Measurements from ENCODE around the gene FNIP2.
"Not testable (repeated sequence)": the region's sequence is repeated elsewhere in the genome, so short reads cannot be mapped to it uniquely, and the experiment has no call there.

Gene FNIP2

GRCh38 chr4:158808399-158808798 lies 39.6 kb downstream of the FNIP2 start:
- H3K9me3 ChIP-seq (ENCODE audit: control insufficient read depth in 2 of 2, low read length in 2 of 2), result no peaks in the 10 kb centered on the region
- no peak overlapping the region for H3K27ac ChIP-seq (ENCODE audit: low read length)
- no peak overlapping the region for H3K9ac ChIP-seq (ENCODE audit: low read length in 2 of 2)
- H3K36me3 ChIP-seq (ENCODE audit: control insufficient read depth in 2 of 2, insufficient read depth in 2 of 2, low read length in 2 of 2), result no peaks in the 10 kb centered on the region
- H3K4me1 ChIP-seq (ENCODE audit: control insufficient read depth, insufficient read depth, low read length), result peaks cover 27% of the 10 kb centered on the region
- no peaks in the 10 kb centered on the region for H3K27me3 ChIP-seq (ENCODE audit: control insufficient read depth in 1 of 2, insufficient read depth in 2 of 2, low read length in 2 of 2)
- H3K4me3 ChIP-seq (ENCODE audit: low read length in 2 of 2), result no peak overlapping the region

GRCh38 chr4:158809208-158809607 lies 40.4 kb downstream of the FNIP2 start:
- not testable (repeated sequence) for H3K27me3 ChIP-seq (ENCODE audit: control insufficient read depth in 1 of 2, insufficient read depth in 2 of 2, low read length in 2 of 2); H3K4me3 ChIP-seq (ENCODE audit: low read length in 2 of 2)
- peaks cover 27% of the 10 kb centered on the region for H3K4me1 ChIP-seq (ENCODE audit: control insufficient read depth, insufficient read depth, low read length)

DNA sequence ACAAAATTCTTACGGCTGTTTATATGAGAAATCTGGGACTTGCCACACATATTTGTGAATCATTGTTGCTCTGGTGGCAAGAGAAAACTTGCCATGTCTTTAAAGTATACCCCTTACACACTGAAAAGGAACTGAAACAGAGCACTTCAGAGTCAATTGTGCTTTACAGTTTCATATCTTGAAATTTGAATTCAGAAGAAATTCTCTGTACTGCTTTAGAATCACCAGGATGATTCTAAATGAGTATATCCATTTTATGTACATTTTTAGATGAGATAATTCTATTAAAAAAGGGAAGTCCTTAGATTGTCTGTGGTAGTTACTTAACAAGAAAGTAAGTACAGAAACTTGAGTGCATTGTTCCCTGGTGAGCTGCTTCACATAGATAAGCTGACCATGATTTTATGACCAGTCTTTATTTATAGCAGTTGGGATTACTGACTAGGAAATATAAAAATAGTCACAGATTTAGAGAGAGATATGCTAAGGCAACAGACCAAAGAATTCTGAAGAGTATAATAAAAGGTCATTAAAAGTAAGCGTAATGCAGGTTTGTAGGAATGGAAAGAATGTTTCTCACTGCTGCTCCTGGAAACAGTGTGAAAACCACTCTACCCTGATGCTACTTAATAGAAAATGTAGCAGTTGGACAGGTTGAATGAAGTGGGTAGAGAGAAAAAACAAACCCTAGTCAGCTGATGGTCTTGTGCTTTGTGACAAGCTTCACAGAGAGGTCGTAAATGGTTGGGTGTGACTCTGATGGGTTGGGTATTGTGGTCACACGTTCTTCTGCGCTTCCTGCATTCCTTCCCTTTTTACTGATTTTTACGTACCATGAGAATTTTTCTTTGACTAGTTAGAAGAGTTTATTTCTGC lies 41.0 kb downstream of the FNIP2 start:
- Histone ChIP-seq H3K4me1 (ENCODE audit: control insufficient read depth, insufficient read depth, low read length) (peaks cover 27% of the 10 kb centered on the region), H3K27ac (ENCODE audit: low read length) (peak overlapping the region; percentile 37), H3K36me3 (ENCODE audit: control insufficient read depth in 2 of 2, insufficient read depth in 2 of 2, low read length in 2 of 2) (no peaks in the 10 kb centered on the region), H3K9me3 (ENCODE audit: control insufficient read depth in 2 of 2, low read length in 2 of 2) (no peaks in the 10 kb centered on the region), H3K9ac (ENCODE audit: low read length in 2 of 2) (peak overlapping the region in 1 of 2 donors; percentile 1), H3K27me3 (ENCODE audit: control insufficient read depth in 1 of 2, insufficient read depth in 2 of 2, low read length in 2 of 2) (no peaks in the 10 kb centered on the region), H3K4me3 (ENCODE audit: low read length in 2 of 2) (peak overlapping the region in 1 of 2 donors; percentile 10)

More at GRCh38 chr4:158809208-158809607, 40.4 kb downstream of the FNIP2 start:
- not testable (repeated sequence) for H3K36me3 ChIP-seq (ENCODE audit: control insufficient read depth in 2 of 2, insufficient read depth in 2 of 2, low read length in 2 of 2); H3K27ac ChIP-seq (ENCODE audit: low read length); H3K9ac ChIP-seq (ENCODE audit: low read length in 2 of 2); H3K9me3 ChIP-seq (ENCODE audit: control insufficient read depth in 2 of 2, low read length in 2 of 2)

GRCh38 chr4:158810487-158811215 lies 41.8 kb downstream of the FNIP2 start:
- Histone ChIP-seq H3K9me3 (ENCODE audit: control insufficient read depth in 2 of 2, low read length in 2 of 2) (no peaks in the 10 kb centered on the region), H3K4me3 (ENCODE audit: low read length in 2 of 2) (no peak overlapping the region), H3K36me3 (ENCODE audit: control insufficient read depth in 2 of 2, insufficient read depth in 2 of 2, low read length in 2 of 2) (no peaks in the 10 kb centered on the region), H3K27ac (ENCODE audit: low read length) (peak overlapping the region; percentile 37), H3K27me3 (ENCODE audit: control insufficient read depth in 1 of 2, insufficient read depth in 2 of 2, low read length in 2 of 2) (no peaks in the 10 kb centered on the region), H3K9ac (ENCODE audit: low read length in 2 of 2) (peak overlapping the region in 1 of 2 donors; percentile 1), H3K4me1 (ENCODE audit: control insufficient read depth, insufficient read depth, low read length) (peaks cover 22% of the 10 kb centered on the region)

DNA sequence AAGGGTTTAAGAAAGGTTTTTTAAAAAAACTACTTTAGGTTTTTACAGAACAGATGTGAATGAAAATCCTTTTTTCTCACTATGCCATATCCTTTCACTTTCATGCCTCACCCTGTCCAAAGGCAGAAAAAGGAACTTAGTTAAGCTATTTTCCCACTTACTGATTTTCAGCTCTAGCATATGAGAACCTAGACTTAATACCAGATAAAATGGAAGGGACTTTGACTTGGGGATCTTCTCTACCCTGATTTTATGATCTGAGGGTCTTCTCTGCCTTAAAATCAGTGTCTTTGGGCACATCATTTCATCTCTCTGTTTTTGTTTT lies 42.4 kb downstream of the FNIP2 start:
- H3K27me3 ChIP-seq (ENCODE audit: control insufficient read depth in 1 of 2, insufficient read depth in 2 of 2, low read length in 2 of 2), result no peaks in the 10 kb centered on the region
- no peak overlapping the region for H3K9ac ChIP-seq (ENCODE audit: low read length in 2 of 2)
- no peaks in the 10 kb centered on the region for H3K36me3 ChIP-seq (ENCODE audit: control insufficient read depth in 2 of 2, insufficient read depth in 2 of 2, low read length in 2 of 2)
- H3K4me3 ChIP-seq (ENCODE audit: low read length in 2 of 2), result no peak overlapping the region
- no peaks in the 10 kb centered on the region for H3K9me3 ChIP-seq (ENCODE audit: control insufficient read depth in 2 of 2, low read length in 2 of 2)
- H3K4me1 ChIP-seq (ENCODE audit: control insufficient read depth, insufficient read depth, low read length), result peaks cover 17% of the 10 kb centered on the region
- peak overlapping the region; percentile 37 for H3K27ac ChIP-seq (ENCODE audit: low read length)

GRCh38 chr4:158811704-158812103 lies 42.9 kb downstream of the FNIP2 start:
- no peak overlapping the region for H3K4me3 ChIP-seq (ENCODE audit: low read length in 2 of 2)
- no peaks in the 10 kb centered on the region for H3K36me3 ChIP-seq (ENCODE audit: control insufficient read depth in 2 of 2, insufficient read depth in 2 of 2, low read length in 2 of 2)
- no peak overlapping the region for H3K9ac ChIP-seq (ENCODE audit: low read length in 2 of 2)
- peaks cover 12% of the 10 kb centered on the region for H3K4me1 ChIP-seq (ENCODE audit: control insufficient read depth, insufficient read depth, low read length)
- H3K27ac ChIP-seq (ENCODE audit: low read length), result no peak overlapping the region
- H3K9me3 ChIP-seq (ENCODE audit: control insufficient read depth in 2 of 2, low read length in 2 of 2), result no peaks in the 10 kb centered on the region
- no peaks in the 10 kb centered on the region for H3K27me3 ChIP-seq (ENCODE audit: control insufficient read depth in 1 of 2, insufficient read depth in 2 of 2, low read length in 2 of 2)

- Histone ChIP-seq H3K4me1 (ENCODE audit: control insufficient read depth, insufficient read depth, low read length) (peaks cover 12% of the 10 kb centered on the region), H3K36me3 (ENCODE audit: control insufficient read depth in 2 of 2, insufficient read depth in 2 of 2, low read length in 2 of 2) (no peaks in the 10 kb centered on the region), H3K27me3 (ENCODE audit: control insufficient read depth in 1 of 2, insufficient read depth in 2 of 2, low read length in 2 of 2) (no peaks in the 10 kb centered on the region), H3K4me3 (ENCODE audit: low read length in 2 of 2) (no peak overlapping the region), H3K9me3 (ENCODE audit: control insufficient read depth in 2 of 2, low read length in 2 of 2) (no peaks in the 10 kb centered on the region), H3K9ac (ENCODE audit: low read length in 2 of 2) (no peak overlapping the region), H3K27ac (ENCODE audit: low read length) (no peak overlapping the region)
Measured at GRCh38 chr4:158812133-158812532, 43.3 kb downstream of the FNIP2 start.

DNA sequence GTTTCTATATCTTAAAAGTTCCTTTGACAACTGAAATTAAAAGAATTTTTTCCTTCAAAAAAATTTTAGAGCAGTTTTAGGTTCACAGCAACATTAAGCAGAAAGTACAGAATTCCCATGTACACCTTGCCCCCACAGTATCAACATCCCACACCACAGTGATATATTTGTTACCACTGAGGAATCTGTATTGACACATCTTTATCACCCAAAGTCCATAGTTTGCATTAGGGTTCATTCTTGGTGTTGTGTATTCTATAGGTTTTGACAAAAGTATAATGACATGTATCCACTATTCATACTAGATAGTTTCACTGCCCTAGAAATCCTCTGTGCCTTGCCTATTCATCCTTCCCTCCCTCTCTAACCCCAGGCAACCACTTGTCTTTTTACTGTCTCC lies 43.7 kb downstream of the FNIP2 start:
- peaks cover 12% of the 10 kb centered on the region for H3K4me1 ChIP-seq (ENCODE audit: control insufficient read depth, insufficient read depth, low read length)
- H3K4me3 ChIP-seq (ENCODE audit: low read length in 2 of 2), result no peak overlapping the region
- no peaks in the 10 kb centered on the region for H3K27me3 ChIP-seq (ENCODE audit: control insufficient read depth in 1 of 2, insufficient read depth in 2 of 2, low read length in 2 of 2)
- no peak overlapping the region for H3K9ac ChIP-seq (ENCODE audit: low read length in 2 of 2)
- H3K27ac ChIP-seq (ENCODE audit: low read length), result no peak overlapping the region
- no peaks in the 10 kb centered on the region for H3K36me3 ChIP-seq (ENCODE audit: control insufficient read depth in 2 of 2, insufficient read depth in 2 of 2, low read length in 2 of 2)
- H3K9me3 ChIP-seq (ENCODE audit: control insufficient read depth in 2 of 2, low read length in 2 of 2), result no peaks in the 10 kb centered on the region

DNA sequence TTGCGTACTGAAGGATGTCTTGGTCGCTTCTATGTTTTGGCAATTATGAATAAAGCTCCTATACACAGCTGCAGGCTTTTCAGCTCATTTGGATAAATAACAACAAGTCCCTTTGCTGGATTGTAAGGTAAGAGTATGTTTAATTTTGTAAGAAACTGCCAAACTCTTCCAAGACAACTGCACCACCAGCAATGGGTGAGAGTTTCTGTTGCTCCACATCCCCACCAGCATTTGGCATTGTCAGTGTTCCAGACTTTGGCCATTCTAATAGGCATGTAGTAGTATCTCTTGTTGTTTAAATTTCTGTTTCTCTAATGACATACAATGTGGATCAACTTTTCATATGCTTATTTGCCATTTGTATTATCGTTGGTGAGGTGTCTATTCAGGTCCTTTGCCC lies 44.3 kb downstream of the FNIP2 start:
- Histone ChIP-seq H3K4me3 (ENCODE audit: low read length in 2 of 2) (no peak overlapping the region), H3K9me3 (ENCODE audit: control insufficient read depth in 2 of 2, low read length in 2 of 2) (no peaks in the 10 kb centered on the region), H3K4me1 (ENCODE audit: control insufficient read depth, insufficient read depth, low read length) (peaks cover 12% of the 10 kb centered on the region), H3K36me3 (ENCODE audit: control insufficient read depth in 2 of 2, insufficient read depth in 2 of 2, low read length in 2 of 2) (no peaks in the 10 kb centered on the region), H3K27ac (ENCODE audit: low read length) (no peak overlapping the region), H3K9ac (ENCODE audit: low read length in 2 of 2) (no peak overlapping the region), H3K27me3 (ENCODE audit: control insufficient read depth in 1 of 2, insufficient read depth in 2 of 2, low read length in 2 of 2) (no peaks in the 10 kb centered on the region)

DNA sequence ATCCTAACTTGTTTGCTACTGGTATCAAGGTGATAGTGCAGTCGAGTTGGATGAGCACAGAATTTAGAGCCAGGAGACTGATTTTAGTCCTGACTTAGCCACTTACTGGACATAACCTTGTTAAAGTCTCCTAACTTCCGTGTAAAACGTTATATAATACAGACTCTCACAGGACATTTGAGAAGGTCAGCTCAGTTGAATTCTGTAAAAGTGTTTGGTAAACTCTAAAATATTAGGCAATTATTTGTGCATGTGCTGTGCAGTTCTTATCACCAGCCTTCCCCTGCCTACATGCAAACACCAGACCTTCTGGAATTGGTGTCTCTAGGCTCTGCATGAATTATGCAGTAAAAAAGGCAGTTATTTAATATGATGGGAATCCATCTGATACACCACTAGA lies 45.4 kb downstream of the FNIP2 start:
- no peaks in the 10 kb centered on the region for H3K9me3 ChIP-seq (ENCODE audit: control insufficient read depth in 2 of 2, low read length in 2 of 2)
- H3K27ac ChIP-seq (ENCODE audit: low read length), result no peak overlapping the region
- no peaks in the 10 kb centered on the region for H3K36me3 ChIP-seq (ENCODE audit: control insufficient read depth in 2 of 2, insufficient read depth in 2 of 2, low read length in 2 of 2)
- no peak overlapping the region for H3K4me3 ChIP-seq (ENCODE audit: low read length in 2 of 2)
- H3K4me1 ChIP-seq (ENCODE audit: control insufficient read depth, insufficient read depth, low read length), result peaks cover 12% of the 10 kb centered on the region
- H3K27me3 ChIP-seq (ENCODE audit: control insufficient read depth in 1 of 2, insufficient read depth in 2 of 2, low read length in 2 of 2), result no peaks in the 10 kb centered on the region
- no peak overlapping the region for H3K9ac ChIP-seq (ENCODE audit: low read length in 2 of 2)

All from stomach smooth muscle (tissue), 2 donors.